H4 (cell line): Measurements from ENCODE around the gene SERPINH1. TPM values are rescaled to one million over a fixed set of nuclear protein-coding genes. Genes with fewer than 3 reads are reported as not detected.
"Not testable (repeated sequence)": the region's sequence is repeated elsewhere in the genome, so short reads cannot be mapped to it uniquely, and the experiment has no call there.

Experiments
- DNase-seq: peaks from one replicate; pipeline ENCODE4 v3.0.0-alpha.2; 2015; ENCODE audit warnings: low spot score
- total RNA-seq: library from RNA; depleted of rRNA; stranded (reverse); fragments of >200 nt; shearing (Covaris generic); gene quantifications from 2 replicates; pipeline ENCODE4 v1.2.3, GENCODE V29; 2014

SERPINH1 gene
- total RNA-seq, 1 experiment from 2014 or later = 986 TPM

GRCh38 chr11:75574698-75575602 lies 12.9 kb downstream of the SERPINH1 start:
- no peak for DNase-seq

GRCh38 chr11:75576017-75576416 lies 14.0 kb downstream of the SERPINH1 start:
- DNase-seq = no peak

GRCh38 chr11:75576499-75576918 lies 14.5 kb downstream of the SERPINH1 start:
- peak; percentile 48 for DNase-seq

GRCh38 chr11:75577207-75577606 lies 15.2 kb downstream of the SERPINH1 start:
- no peak for DNase-seq

GRCh38 chr11:75578977-75579376 lies 16.9 kb downstream of the SERPINH1 start:
- DNase-seq = no peak

GRCh38 chr11:75579841-75580240 lies 17.8 kb downstream of the SERPINH1 start:
- no peak for DNase-seq

- DNase-seq = no peak
Measured at GRCh38 chr11:75582506-75582894, 20.4 kb downstream of the SERPINH1 start.

- peak; percentile 33 for DNase-seq
Measured at GRCh38 chr11:75582895-75583717, 21.1 kb downstream of the SERPINH1 start.

GRCh38 chr11:75583718-75584658 lies 21.9 kb downstream of the SERPINH1 start:
- no peak for DNase-seq

GRCh38 chr11:75584659-75585292 lies 22.7 kb downstream of the SERPINH1 start:
- DNase-seq = not testable (repeated sequence)

- no peak for DNase-seq
Measured at GRCh38 chr11:75585293-75585670, 23.2 kb downstream of the SERPINH1 start.

- no peak for DNase-seq
Measured at GRCh38 chr11:75586395-75586794, 24.3 kb downstream of the SERPINH1 start.

- DNase-seq = no peak
Measured at GRCh38 chr11:75588051-75588481, 26.0 kb downstream of the SERPINH1 start.

GRCh38 chr11:75589051-75589450 lies 27.0 kb downstream of the SERPINH1 start:
- DNase-seq = no peak

GRCh38 chr11:75589933-75590332 lies 27.9 kb downstream of the SERPINH1 start:
- no peak for DNase-seq

- DNase-seq = no peak
Measured at GRCh38 chr11:75591371-75591770, 29.3 kb downstream of the SERPINH1 start.

GRCh38 chr11:75591966-75592365 lies 29.9 kb downstream of the SERPINH1 start:
- no peak for DNase-seq

- no peak for DNase-seq
Measured at GRCh38 chr11:75592715-75593114, 30.7 kb downstream of the SERPINH1 start.

- no peak for DNase-seq
Measured at GRCh38 chr11:75593286-75593915, 31.3 kb downstream of the SERPINH1 start.

- no peak for DNase-seq
Measured at GRCh38 chr11:75594211-75594610, 32.2 kb downstream of the SERPINH1 start.

- no peak for DNase-seq
Measured at GRCh38 chr11:75595429-75595828, 33.4 kb downstream of the SERPINH1 start.
